Ishikawa (cell line): ENCODE data around the gene RPTOR.

Experiments
- CEBPB ChIP-seq: IDR thresholded peaks from 2 replicates; pipeline ENCODE4 v1.6.1; 2012
- EP300 ChIP-seq: IDR thresholded peaks from 2 replicates; pipeline ENCODE4 v1.6.1; 2012; ENCODE audit warnings: borderline replicate concordance
- NFIC ChIP-seq: IDR thresholded peaks from 2 replicates; pipeline ENCODE4 v1.6.1; 2012

DNA sequence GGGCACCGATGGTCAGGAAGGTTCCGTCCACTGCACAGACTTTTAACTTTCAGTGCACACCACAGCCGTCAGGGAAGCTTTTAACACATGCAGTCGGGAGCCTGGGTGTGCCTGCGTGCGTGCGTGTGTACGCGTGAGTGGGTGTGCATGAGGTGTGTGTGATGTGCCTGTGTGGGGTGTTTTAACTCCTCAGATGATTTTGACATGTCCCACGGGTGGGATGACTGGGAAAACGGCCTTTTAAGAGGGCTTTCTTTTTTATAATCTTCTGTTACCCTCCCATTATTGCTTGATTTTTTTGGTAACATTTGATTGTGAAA lies 294.3 kb downstream of the RPTOR start:
- no peak for TF ChIP-seq EP300
- no peak for TF ChIP-seq NFIC
- no peak for TF ChIP-seq CEBPB
